Stimulated activated CD4-positive, alpha-beta T cell treated with anti-CD3 and anti-CD28 coated beads, Interleukin-12 subunit alpha, Interleukin-12 subunit beta, amount 100 ng/mL, for 24 hours (primary cell): ENCODE measurements around the gene GLRA3.
"Not testable (repeated sequence)": the region's sequence is repeated elsewhere in the genome, so short reads cannot be mapped to it uniquely, and the experiment has no call there.

ENCODE experiments used
- DNase-seq, 2 experiments: peaks; one replicate each; pipeline ENCODE4 v3.0.0-alpha.2; 2020; ENCODE audit warnings: low read depth in 2 of 2

The GLRA3 gene

GRCh38 chr4:174658246-174658645 lies 170.8 kb downstream of the GLRA3 start:
- DNase-seq, result no peak

GRCh38 chr4:174657472-174657871 lies 171.6 kb downstream of the GLRA3 start:
- no peak for DNase-seq

- DNase-seq, result no peak
Measured at GRCh38 chr4:174654634-174655033, 174.4 kb downstream of the GLRA3 start.

- no peak for DNase-seq
Measured at GRCh38 chr4:174650711-174651355, 178.2 kb downstream of the GLRA3 start.

- no peak for DNase-seq
Measured at GRCh38 chr4:174648812-174649211, 180.2 kb downstream of the GLRA3 start.

- no peak for DNase-seq
Measured at GRCh38 chr4:174646326-174646725, 182.7 kb downstream of the GLRA3 start.

- no peak for DNase-seq
Measured at GRCh38 chr4:174640146-174640545, 188.9 kb downstream of the GLRA3 start.

GRCh38 chr4:174635732-174636131 lies 193.3 kb downstream of the GLRA3 start:
- DNase-seq, result no peak

- DNase-seq, result no peak
Measured at GRCh38 chr4:174633399-174633798, 195.6 kb downstream of the GLRA3 start.

GRCh38 chr4:174631901-174632758 lies 196.9 kb downstream of the GLRA3 start:
- DNase-seq, result no peak

- DNase-seq, result not testable (repeated sequence)
Measured at GRCh38 chr4:174629907-174630450, 199.1 kb downstream of the GLRA3 start.

- no peak for DNase-seq
Measured at GRCh38 chr4:174629265-174629664, 199.8 kb downstream of the GLRA3 start.

GRCh38 chr4:174628191-174628590 lies 200.9 kb downstream of the GLRA3 start:
- no peak for DNase-seq

- DNase-seq, result no peak
Measured at GRCh38 chr4:174627473-174627872, 201.6 kb downstream of the GLRA3 start.

- DNase-seq, result no peak
Measured at GRCh38 chr4:174626342-174627008, 202.6 kb downstream of the GLRA3 start.

GRCh38 chr4:174616661-174617060 lies 212.4 kb downstream of the GLRA3 start:
- DNase-seq, result no peak

- DNase-seq, result no peak
Measured at GRCh38 chr4:174613979-174614378, 215.1 kb downstream of the GLRA3 start.

- no peak for DNase-seq
Measured at GRCh38 chr4:174611792-174612191, 217.3 kb downstream of the GLRA3 start.

- DNase-seq, result no peak
Measured at GRCh38 chr4:174607792-174608191, 221.3 kb downstream of the GLRA3 start.

- no peak for DNase-seq
Measured at GRCh38 chr4:174604198-174604597, 224.8 kb downstream of the GLRA3 start.

- DNase-seq, result no peak
Measured at GRCh38 chr4:174600391-174600790, 228.7 kb downstream of the GLRA3 start.

- no peak for DNase-seq
Measured at GRCh38 chr4:174598800-174599199, 230.2 kb downstream of the GLRA3 start.
